ENCODE data around the gene SNX19. TPM values are rescaled to one million over a fixed set of nuclear protein-coding genes. Genes with fewer than 3 reads are reported as not detected.

Gene SNX19
- total RNA-seq, 1 experiment from 2014 or later, result 79.3 TPM

- CTCF ChIA-PET, result no interaction called here
- no TSS peak for BruUV-seq (replicated peaks)
- Histone ChIP-seq H3K4me1 (ENCODE audit: control insufficient read depth, insufficient read depth, low read length) (no peaks in the 10 kb centered on the region), H3K4me3 (ENCODE audit: low read depth in 2 of 2, low read length in 2 of 2) (no peak overlapping the region), H3K9me3 (ENCODE audit: control insufficient read depth, insufficient read depth, low read depth, low read length) (peaks cover 6% of the 10 kb centered on the region; the same call in 1 of the 2 replicates), H3K27me3 (ENCODE audit: control insufficient read depth, insufficient read depth, low read length) (no peaks in the 10 kb centered on the region), H3K36me3 (ENCODE audit: control insufficient read depth, insufficient read depth, low read length) (no peaks in the 10 kb centered on the region), H3K27ac (ENCODE audit: low read length) (no peak overlapping the region)
- no peak for TF ChIP-seq CTCF (IDR thresholded peaks at IDR 0.05)
- intact Hi-C loops (cut with micrococcal nuclease; ENCODE audit: unreplicated experiment), result no loop called here
- in situ Hi-C loops (cut with HindIII; ENCODE audit: low pct_unique_long_range_greater_than_20kb, low sequenced_read_pairs), result no loop called here
- POLR2A ChIA-PET, result interaction anchor here (0.6 kb wide), 1 partner anchor 129 kb away, joined by 20 read pairs; no protein-coding TSS in a partner anchor
- no peak for DNase-seq (ENCODE audit: low read depth, low spot score)
- ATAC-seq, result no peak
Observed at GRCh38 chr11:130854483-130854882, 61.8 kb downstream of the SNX19 start.

GRCh38 chr11:130852589-130852988 lies 63.7 kb downstream of the SNX19 start:
- Histone ChIP-seq H3K27ac (ENCODE audit: low read length) (no peak overlapping the region), H3K9me3 (ENCODE audit: control insufficient read depth, insufficient read depth, low read depth, low read length) (peaks cover 6% of the 10 kb centered on the region; the same call in 1 of the 2 replicates), H3K4me3 (ENCODE audit: low read depth in 2 of 2, low read length in 2 of 2) (no peak overlapping the region), H3K36me3 (ENCODE audit: control insufficient read depth, insufficient read depth, low read length) (no peaks in the 10 kb centered on the region), H3K4me1 (ENCODE audit: control insufficient read depth, insufficient read depth, low read length) (peaks cover 2% of the 10 kb centered on the region; the same call in 1 of the 2 replicates), H3K27me3 (ENCODE audit: control insufficient read depth, insufficient read depth, low read length) (no peaks in the 10 kb centered on the region)
- in situ Hi-C loops (cut with HindIII; ENCODE audit: low pct_unique_long_range_greater_than_20kb, low sequenced_read_pairs) (no loop called here), intact Hi-C loops (cut with micrococcal nuclease; ENCODE audit: unreplicated experiment) (no loop called here)
- no peak for ATAC-seq
- BruUV-seq (replicated peaks), result no TSS peak
- TF ChIP-seq POLR2AphosphoS5 (IDR thresholded peaks at IDR 0.05; ENCODE audit: low read depth, low read length) (no peak), SIN3A (IDR thresholded peaks at IDR 0.05; ENCODE audit: borderline replicate concordance, insufficient read depth, low read depth, low read length) (no peak)
- DNase-seq (ENCODE audit: low read depth, low spot score), result no peak
- CTCF ChIA-PET, result no interaction called here
- POLR2A ChIA-PET, result no interaction called here

GRCh38 chr11:130850185-130850944 lies 65.9 kb downstream of the SNX19 start:
- H3K4me3 ChIP-seq (ENCODE audit: low read depth in 2 of 2, low read length in 2 of 2), result no peak overlapping the region
- peaks cover 6% of the 10 kb centered on the region; the same call in 1 of the 2 replicates for H3K9me3 ChIP-seq (ENCODE audit: control insufficient read depth, insufficient read depth, low read depth, low read length)
- DNase-seq (ENCODE audit: low read depth, low spot score) (no peak), ATAC-seq (no peak)
- intact Hi-C loops (cut with micrococcal nuclease; ENCODE audit: unreplicated experiment), result no loop called here
- TF ChIP-seq TCF7L2 (IDR thresholded peaks at IDR 0.05; ENCODE audit: low read depth, low read length), result no peak
- TF ChIP-seq POLR2AphosphoS5 (IDR thresholded peaks at IDR 0.05; ENCODE audit: low read depth, low read length), result no peak
- TF ChIP-seq REST (IDR thresholded peaks at IDR 0.05; ENCODE audit: insufficient read depth in 1 of 2, low read depth in 2 of 2, low read length in 1 of 2), result no peak
- no peak for TF ChIP-seq SIN3A (IDR thresholded peaks at IDR 0.05; ENCODE audit: borderline replicate concordance, insufficient read depth, low read depth, low read length)
- no peak for TF ChIP-seq CTCF (IDR thresholded peaks at IDR 0.05)
- no TSS peak for BruUV-seq (replicated peaks)
- H3K27me3 ChIP-seq (ENCODE audit: control insufficient read depth, insufficient read depth, low read length), result no peaks in the 10 kb centered on the region
- peaks cover 6% of the 10 kb centered on the region; the same call in 1 of the 2 replicates for H3K4me1 ChIP-seq (ENCODE audit: control insufficient read depth, insufficient read depth, low read length)
- no peaks in the 10 kb centered on the region for H3K36me3 ChIP-seq (ENCODE audit: control insufficient read depth, insufficient read depth, low read length)
- in situ Hi-C loops (cut with HindIII; ENCODE audit: low pct_unique_long_range_greater_than_20kb, low sequenced_read_pairs), result no loop called here
- POLR2A ChIA-PET, result no interaction called here
- CTCF ChIA-PET, result no interaction called here
- no peak overlapping the region for H3K27ac ChIP-seq (ENCODE audit: low read length)

Measured in Panc1 (cell line).